Measurements from ENCODE around the gene STXBP3.
"Not testable (repeated sequence)": the region's sequence is repeated elsewhere in the genome, so short reads cannot be mapped to it uniquely, and the experiment has no call there.

STXBP3 gene

DNA sequence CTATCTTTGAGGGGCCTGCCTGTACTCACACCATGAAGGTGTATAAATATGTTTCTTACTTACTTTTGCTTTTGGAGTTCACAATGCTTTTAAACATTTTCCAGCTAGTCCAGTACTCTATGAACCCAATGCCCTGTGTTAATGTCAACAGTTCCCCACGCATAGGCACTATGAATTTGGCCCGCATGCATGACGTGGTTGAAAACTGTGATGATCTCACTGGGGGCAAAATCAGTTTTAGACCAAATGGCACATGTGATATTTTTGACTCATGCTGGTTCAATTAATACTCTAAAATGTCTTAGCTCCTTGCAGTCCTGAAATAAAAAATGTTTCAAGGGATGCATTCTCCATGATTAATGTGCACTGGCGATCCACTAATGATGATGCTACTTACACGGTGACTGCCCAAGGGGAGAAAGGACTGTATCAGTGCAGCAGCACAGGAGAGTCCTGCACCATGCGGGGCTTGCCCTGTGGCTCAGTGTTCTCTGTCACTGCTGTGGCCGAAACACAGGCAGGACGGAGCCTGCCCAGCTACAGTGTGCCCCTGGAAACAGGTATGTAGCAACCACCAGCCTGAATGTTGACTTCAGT lies 18.0 kb upstream of the STXBP3 start:
- DNase-seq (ENCODE audit: low read depth): no peak

- no peak for DNase-seq (ENCODE audit: low read depth)
These were observed 17.0 kb upstream of the STXBP3 start for GRCh38 chr1:108729481-108729880.

DNA sequence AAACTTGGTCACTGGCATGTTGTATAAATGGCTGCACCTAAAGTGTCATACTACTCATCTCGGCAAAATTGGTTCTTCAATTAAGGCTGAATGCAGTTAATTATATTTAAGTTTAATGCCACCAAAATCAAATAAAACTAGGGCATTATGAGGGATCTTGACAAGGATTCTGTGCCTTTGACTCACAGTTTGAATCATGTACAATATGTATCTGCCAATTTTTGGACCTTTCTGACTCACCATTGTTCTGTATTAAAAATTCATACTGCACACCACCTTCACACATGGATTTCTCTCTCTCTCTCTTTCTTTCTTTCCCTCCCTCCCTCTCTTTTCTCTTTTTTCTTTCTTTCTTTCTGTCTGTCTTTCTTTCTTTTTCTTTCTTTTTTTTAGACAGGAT lies 14.1 kb upstream of the STXBP3 start:
- DNase-seq (ENCODE audit: low read depth): peak; percentile 28

DNA sequence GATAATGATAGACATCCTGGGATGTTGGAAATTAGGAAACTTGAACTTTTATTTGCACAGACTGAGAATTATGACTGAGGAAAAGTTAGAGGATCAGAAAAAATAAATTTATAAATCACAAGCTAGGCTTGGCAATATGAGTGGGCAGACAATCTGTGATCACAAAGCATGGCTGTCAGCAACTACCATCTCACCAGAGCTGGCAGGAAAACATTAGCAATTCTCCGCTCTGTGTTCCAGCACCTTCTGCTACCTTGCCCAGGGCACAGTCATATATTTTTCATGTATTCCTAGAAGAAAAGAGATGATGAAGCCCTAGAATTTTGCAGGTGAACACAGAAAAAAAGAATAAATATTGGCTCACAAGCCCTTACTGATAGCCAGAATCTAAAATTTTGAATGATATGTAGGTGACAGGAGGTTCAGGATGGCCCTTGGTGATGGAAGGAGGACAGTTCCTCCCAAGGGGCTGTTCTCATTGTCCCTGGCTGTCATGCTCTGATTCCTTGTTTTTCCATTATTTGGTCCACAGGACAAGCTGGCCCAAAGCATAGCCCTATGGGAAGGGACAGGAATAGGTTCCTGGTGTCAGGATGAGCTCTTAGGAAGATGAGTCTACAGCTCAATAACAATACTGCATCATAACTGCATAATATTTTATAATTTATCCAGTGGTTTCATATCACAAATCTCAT lies 12.2 kb upstream of the STXBP3 start:
- no peak for DNase-seq (ENCODE audit: low read depth)

DNA sequence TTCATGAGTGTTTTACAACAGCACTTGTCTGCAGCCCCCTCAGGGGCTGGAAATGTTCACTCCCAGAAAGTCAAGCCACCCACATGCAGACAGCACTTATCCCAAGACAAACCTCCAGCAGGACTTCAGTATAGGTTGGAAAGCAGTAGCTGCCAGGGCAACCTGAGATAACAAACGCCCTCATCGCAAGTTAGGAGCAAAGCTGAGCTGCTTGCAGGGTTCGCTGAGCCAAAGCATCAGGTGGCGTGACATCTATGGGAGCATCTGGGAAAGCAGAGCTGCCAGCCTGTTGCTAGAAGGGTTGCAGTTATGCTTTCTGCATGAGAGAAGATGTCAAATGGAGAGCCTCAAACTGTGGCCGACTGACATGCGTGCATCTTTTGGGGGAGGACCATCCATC lies 4.2 kb upstream of the STXBP3 start:
- DNase-seq (ENCODE audit: low read depth): no peak

GRCh38 chr1:108745980-108746381 lies 493 bp upstream of the STXBP3 start:
- no peak for DNase-seq (ENCODE audit: low read depth)

DNA sequence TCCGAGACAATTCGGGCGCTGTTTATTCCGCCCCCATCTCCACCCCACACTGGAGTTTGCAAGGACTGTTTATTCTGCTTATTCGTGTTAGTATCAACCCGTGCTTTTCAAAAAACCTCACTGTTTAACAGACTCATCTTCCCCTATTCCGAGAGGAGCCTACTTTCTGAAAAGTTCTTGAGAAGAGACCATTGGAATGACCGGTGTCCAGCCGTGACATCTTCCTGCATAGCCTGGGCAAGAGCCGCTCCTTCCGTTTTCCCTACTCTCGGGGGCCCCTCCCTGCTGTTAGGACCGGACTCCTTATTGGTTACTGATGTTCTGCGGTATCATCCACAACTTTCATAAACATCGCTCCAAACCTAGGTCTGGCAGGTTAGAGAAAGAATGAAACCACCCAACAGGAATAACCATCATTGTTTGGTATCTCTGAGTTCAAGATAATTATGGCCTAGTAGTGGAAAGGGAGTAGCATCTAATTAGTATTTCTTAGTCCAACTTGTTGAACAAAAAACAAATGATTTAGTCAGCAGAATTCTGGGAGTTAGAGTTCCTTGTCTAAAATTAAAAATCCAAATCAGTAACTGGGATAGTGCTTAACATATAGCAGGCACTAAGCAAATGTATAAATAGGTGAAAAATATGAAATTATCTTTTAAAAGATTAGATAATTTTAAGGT lies 837 bp downstream of the STXBP3 start:
- DNase-seq (ENCODE audit: low read depth): peak; percentile 93

DNA sequence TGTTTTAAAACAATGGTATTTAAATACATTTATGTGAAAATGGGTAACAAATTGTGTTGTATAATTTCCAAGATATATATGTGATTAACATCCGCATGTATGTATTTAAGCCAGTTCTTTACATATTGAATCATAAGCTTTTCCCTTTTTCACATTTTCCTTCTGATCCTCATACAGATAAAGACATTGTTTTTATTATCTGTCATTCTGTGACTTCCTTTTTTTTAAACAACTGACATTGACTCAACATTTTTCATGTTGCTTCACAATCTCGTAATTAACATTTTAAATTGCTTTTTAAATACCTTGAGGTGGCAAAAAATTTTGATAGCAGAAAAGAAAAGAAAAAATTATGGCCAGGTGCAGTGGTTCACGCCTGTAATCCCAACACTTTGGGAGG lies 1.4 kb downstream of the STXBP3 start:
- no peak for DNase-seq (ENCODE audit: low read depth)

DNA sequence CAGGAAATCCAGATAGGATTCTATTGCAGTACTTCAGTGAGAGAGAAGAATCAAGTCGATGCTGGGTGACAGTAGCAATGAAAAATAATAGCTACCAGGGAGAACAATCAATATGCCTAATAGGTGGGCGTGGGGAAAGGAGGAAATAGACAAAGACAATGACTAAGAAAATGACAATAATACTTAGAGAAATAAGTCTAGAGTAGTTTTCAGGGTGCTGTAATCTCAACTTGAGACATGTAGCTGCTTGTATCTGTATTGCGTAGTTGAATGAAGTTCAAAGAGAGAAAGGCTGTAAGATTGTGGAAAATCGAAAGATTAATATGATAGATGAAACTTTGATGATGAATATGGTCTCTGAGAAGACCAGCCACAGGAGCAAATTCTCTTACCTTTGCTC lies 2.6 kb downstream of the STXBP3 start:
- DNase-seq (ENCODE audit: low read depth): no peak

- DNase-seq (ENCODE audit: low read depth): peak; percentile 4
These were observed 4.2 kb downstream of the STXBP3 start for GRCh38 chr1:108750476-108751181.

GRCh38 chr1:108753363-108753762 lies 6.9 kb downstream of the STXBP3 start:
- DNase-seq (ENCODE audit: low read depth): no peak

GRCh38 chr1:108758796-108759195 lies 12.3 kb downstream of the STXBP3 start:
- DNase-seq (ENCODE audit: low read depth): no peak

DNA sequence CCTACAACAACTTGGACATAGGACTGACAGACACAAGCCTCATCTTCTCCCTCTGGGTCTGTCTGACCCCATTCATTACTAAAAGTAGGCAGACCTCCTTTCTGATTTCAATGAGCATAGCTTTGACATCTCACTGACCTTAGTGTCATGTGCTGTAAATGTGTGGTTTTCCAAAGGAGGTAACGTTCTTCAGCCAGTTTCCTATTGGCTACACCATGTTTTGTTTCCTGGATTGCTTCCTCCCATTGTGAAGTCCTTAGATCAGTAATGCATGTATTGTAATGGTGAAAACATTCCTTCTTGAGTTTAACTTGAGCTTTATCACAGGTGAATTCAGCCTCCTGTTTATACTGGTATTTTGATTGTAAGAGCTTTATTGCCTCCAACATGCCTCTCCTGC lies 20.6 kb downstream of the STXBP3 start:
- DNase-seq (ENCODE audit: low read depth): no peak

DNA sequence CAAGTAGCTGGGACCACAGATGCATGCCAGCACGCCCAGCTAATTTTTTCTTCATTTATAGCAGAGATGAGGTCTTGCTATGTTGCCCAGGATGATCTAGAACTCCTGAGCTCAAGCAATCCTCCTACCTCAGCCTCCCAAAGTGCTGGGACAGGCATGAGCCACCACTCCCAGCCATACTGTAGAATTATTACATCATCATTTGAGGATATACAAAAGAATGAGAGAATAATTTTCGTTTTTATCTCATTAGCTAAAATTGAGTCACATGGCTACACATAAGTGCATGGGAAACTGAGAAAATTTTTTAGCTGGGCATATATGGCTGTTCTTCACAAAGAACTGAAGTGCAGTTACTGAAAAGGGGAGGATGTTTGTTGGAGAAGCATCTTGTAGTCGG lies 21.2 kb downstream of the STXBP3 start:
- DNase-seq (ENCODE audit: low read depth): no peak

DNA sequence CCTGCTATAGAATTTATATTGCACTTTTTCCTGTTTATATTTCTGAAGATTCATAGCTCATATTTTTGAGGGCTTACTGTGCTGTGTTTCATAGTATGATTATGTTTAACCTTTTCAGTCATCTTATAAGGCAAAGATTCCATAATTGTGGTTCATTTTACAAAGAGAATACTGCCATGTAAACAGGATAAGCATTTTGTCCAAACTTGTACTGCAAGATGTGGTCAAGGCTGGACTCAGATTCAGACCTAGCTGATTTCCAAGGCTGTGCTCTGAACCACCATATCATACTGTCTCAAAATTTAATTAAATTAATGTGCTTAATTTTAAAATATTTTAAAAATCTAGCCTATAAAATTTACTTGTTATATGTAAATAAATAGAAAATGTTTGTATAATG lies 31.4 kb downstream of the STXBP3 start:
- no peak for DNase-seq (ENCODE audit: low read depth)

DNA sequence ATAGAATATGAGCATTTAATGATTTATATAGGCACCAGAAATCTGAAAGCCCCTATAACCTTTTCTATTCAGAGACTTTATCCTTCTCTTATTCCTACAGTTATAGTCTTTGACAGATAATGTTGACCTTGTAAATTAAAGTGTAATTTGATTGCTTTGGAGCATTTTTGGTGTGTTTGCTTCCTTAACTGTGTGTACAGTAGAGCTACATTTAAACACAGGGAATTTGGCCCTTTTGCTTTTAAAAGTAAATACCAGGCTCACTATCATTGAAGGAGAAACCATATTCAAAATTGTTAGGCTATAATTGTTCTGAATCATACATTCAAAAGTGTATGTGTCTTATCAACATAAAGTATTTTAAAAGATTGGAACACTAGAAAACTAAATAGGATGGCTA lies 33.0 kb downstream of the STXBP3 start:
- DNase-seq (ENCODE audit: low read depth): no peak

DNA sequence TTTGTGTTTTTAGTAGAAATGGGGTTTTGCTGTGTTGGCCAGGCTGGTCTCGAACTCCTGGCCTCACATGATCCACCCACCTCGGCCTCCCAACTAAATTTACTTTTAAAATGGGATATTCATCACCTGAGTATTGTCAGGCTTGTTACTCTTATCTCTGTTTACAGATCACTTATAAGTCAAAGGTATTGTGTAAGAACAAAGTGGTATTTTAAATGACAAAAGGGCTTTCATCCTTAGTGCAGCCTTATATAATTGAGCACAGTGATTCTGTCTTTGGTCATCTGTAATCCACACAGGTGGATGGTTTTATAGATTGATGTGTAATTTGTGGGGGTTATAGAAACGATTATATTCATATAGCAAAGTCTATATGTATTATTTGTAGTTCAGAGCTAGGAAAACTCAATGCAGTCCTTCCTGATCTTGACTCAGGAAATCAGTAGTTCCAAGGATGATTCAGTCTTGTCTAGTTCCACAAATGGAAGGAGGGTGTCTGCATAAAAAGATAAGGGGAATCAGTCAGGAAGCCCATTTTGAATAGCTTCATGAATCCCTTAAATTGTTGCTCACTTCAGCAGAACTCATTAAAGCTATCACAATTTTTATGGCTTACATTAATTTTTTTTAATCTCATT lies 34.6 kb downstream of the STXBP3 start:
- DNase-seq (ENCODE audit: low read depth): no peak

- not testable (repeated sequence) for DNase-seq (ENCODE audit: low read depth)
These were observed 35.1 kb downstream of the STXBP3 start for GRCh38 chr1:108781575-108781944.

- no peak for DNase-seq (ENCODE audit: low read depth)
These were observed 38.8 kb downstream of the STXBP3 start for GRCh38 chr1:108785264-108785663.

DNA sequence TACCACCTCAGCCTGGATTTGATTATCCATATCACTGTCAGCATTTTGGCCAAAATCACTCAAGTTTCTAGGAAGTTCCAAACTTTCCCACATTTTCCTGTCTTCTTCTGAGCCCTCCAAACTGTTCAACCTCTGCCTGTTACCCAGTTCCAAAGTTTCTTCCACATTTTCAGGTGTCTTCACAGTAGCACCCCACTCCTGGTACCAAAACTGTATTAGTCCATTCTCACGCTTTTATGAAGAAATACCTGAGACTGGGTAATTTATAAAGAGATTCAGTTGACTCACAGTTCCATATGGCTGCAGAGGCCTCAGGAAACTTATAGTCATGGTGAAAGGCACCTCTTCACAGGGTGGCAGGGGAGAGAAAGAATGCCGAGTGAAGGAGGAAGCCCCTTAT lies 39.4 kb downstream of the STXBP3 start:
- no peak for DNase-seq (ENCODE audit: low read depth)

GRCh38 chr1:108791790-108792189 lies 45.3 kb downstream of the STXBP3 start:
- DNase-seq (ENCODE audit: low read depth): no peak

DNA sequence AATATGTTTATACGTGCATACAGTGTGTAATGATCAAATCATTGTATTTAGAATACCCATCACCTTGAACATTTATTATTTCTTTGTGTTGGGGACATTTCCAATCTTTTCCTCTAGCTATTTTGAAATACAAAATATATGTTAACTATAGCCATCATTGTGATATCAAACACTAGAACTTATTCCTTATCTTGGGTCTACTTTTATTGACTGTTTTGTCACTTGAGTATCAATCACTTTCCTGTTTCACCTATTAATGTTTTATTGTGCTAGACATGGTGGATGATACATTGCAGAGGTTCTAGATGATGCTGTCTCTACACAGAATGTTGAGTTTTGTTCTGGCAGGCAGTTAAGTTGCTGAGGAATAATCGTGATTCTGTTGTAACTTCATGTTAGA lies 45.9 kb downstream of the STXBP3 start:
- no peak for DNase-seq (ENCODE audit: low read depth)

DNA sequence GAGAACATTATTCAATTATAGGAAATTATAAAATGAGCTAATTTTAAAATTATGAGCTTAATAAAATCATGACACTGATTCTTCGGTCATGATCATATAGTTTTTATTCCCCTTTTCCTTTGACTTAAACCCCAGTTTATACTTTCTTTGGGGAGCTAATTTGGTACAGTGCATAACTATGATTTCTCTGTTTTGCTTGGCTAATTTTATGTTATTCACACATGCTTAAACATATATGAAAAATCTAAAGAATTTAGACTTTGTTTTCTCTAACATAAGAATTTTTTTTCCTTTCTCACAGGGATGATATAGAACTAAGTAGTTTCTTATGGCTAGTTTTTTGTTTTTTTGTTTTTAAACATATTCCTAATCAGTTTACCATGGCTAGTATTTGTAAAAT lies 52.5 kb downstream of the STXBP3 start:
- no peak for DNase-seq (ENCODE audit: low read depth)
